HG02798 (cell line): ENCODE results near the gene TMEM138.

Source experiments
- ATAC-seq: cut with Tn5 transposase; IDR thresholded peaks from one replicate; pipeline ENCODE4 v1.9.1; 2021; ENCODE audit warnings: mild to moderate bottlenecking; ENCODE audit not compliant: unreplicated experiment, poor library complexity

The TMEM138 gene

DNA sequence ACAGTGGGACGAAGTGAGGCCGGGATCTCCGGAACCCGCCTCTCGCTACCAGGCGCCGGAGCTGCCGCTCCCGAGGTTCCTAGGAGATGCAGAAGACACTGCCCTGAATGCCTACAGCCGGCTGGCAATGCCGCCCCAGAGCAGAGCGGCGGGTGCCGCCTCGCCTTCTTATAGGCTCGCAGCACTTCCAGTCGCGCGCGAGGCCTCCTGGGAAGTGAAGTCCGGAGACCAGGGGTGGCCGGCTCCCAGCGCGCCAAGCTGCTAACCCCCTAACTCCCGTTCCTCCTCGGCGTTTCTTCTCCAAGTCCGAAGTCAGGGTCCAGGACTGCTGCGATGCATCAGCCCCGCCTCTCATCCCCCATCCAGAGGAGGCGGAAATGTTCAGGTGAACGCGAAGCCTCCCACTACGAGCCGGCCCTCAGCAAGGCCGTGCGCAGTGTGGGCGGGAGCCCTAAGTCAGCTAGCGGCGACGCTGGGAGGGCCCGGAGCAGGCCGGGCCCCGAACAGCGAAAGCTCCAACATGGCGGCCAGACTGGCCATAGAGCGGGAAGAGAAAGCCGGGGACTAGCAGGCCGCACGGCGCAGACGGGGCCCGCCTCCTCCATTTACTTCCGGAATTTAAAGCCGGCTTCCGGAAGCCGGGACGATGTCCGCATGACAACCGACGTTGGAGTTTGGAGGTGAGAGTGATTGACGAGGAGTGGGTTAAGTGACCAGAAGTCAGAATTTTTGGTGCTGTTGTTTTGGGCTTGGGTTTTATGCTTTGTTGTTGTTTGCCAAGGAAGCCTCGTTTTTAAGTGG lies at the start of gene TMEM138, which contains the start of gene CYB561A3:
TSS of gene TMEM138 (plus strand) at position 634 of the 801 bp plus-strand sequence. CDS start 2,017 bp downstream, outside the sequence.
TSS of gene CYB561A3 (minus strand) at position 142 of the 801 bp plus-strand sequence. CDS start 5,169 bp downstream, outside the sequence.
- peak; percentile 83 for ATAC-seq

DNA sequence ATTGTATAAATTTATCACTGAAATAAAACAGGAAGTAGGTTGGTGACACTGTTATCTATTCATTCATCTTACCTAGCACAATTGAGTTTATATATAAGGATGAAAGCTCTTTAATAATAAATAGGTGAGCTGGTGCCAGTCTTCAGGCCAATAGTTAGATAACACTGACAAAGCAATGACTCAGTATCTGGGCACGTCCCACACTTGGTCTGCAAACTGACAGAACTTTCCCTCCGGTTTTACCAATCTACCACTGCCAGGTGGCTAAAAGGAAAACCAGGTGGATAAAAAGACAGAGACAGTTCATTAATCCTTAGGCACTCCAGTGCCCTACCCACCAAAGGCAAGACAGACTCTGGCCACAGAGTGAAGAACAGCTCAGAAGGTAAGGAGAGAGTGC lies 46.9 kb upstream of the TMEM138 start:
- no peak for ATAC-seq

DNA sequence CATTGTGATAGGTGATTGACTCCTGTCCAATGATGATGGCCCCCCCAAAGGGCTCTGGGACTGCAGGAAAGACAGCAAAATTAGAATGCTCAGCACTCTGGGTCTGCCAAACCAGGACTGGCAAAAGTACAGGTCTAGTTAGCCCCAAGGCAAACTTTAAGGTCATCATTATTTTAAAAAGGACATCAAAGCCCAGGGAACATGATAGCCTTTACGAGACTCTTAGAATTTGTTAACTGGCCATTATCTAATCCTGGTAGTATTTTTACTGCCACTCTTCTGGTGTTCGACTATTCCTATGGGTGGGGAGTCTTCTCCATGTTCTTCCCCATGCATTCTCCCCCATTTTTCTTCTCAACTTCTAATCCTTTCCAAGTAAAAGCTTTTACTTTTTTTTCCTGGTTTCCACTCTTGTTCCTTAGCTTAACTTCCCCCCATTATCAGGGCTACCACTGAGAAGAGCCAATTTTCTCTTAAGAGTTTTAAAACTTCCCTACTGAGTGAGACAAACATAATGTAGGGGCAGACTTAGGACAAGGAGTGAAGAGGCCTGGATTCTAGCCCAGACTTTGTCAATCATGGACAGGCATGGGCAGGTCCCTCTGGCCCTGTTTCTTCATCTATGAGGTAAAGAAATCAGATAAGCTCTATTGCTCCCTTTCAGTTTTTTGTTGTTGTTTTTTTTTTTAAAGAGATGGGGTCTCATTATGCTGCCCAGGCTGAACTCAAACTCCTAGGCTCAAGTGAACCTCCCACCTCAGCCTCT lies 36.3 kb upstream of the TMEM138 start:
- no peak for ATAC-seq

DNA sequence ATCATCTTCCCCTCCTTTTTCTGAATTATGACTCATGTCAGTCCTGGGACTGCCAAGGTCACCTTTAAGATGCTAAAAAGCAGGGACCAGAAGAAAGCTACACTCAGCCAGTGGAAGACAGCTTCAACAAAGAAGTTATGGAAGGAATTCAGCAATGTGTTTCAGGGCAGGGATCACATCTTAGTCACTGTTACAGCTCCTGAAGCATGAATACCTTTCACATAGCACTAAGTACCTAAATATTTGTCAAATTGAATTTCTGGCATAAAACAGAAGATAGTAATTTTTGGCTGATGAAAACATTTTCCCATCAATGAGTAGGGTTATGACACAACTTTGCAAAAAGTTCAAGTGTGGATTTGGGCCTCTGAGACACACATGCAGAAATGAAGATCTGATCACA lies 34.5 kb upstream of the TMEM138 start:
- ATAC-seq = no peak

DNA sequence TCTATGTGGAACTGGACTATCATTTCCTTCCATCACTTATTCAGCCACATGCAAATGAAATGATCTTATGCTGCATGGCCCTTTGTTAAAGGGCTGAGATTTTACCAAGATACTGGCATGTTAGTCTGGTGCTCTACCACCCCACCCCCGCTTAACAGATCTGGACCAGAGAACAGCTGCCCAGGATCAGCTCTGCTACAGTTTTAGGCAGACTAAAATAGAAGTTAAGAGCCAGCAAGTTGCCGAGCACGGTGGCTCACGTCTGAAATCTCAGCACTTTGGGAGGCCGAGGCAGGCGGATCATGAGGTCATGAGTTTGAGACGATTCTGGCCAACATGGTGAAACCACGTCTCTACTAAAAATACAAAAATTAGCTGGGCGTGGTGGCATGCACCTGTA lies 33.8 kb upstream of the TMEM138 start:
- ATAC-seq = no peak

DNA sequence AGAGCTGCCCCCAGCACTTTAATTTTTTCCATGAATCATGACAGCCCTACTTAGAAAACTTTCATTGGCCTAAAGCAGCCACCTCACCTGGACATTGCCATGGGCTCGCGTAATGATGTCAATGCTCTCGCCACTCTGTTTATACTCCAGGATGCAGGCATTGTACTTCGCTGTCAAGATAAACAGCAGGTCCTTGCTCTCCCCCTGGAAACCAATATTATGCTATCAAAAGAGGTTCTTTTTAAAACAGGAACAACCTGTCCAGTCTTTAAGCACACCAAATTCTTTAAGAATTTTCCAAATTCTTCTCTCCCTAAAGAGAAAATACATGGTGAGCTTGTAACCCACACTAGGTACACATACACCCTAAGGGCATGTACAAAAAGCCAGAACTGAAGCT lies 32.3 kb upstream of the TMEM138 start:
- ATAC-seq = no peak

DNA sequence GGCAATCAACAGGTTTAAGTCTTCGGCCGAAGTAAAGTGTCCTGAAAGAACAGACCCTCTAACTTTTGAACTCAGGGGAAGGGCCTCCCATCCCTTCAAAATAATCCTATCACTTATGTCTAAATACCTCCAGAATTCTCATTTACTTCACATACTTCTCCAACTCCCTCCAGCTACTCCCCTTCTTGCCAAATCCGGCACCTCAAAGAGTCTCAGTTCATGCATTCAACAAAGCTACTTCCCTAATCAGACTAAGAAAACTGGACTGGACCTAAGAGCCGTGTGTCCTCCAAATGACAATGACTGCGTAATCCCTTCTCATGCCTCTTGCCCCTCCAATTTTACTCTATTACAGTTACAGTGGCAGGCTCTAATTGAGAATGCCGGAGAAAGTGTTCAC lies 30.5 kb upstream of the TMEM138 start:
- no peak for ATAC-seq

DNA sequence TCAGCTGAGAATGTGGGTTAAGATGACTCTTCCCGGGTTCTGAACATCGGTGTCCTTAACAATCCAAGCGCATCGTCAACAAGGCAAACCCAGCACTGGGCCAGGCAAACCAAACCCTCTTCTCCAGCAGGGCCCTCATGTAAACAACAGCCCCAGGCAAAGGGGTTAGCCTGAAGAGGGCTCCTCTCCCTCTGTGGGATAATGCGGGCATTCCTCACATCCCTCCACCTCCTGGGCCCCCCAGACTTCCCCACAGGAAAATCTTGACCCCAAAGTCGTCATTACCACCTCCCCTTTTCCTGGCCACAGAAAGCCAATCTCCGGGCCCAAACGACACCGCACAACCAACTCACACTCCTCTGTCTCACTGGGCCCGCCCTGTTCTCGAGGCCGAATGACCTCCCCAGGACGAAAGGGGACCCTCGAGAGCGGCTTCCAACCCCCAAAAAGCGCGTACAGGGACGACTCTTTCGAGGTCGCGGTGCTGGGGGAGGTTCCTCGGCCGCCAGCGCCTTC lies 29.8 kb upstream of the TMEM138 start:
- no peak for ATAC-seq

DNA sequence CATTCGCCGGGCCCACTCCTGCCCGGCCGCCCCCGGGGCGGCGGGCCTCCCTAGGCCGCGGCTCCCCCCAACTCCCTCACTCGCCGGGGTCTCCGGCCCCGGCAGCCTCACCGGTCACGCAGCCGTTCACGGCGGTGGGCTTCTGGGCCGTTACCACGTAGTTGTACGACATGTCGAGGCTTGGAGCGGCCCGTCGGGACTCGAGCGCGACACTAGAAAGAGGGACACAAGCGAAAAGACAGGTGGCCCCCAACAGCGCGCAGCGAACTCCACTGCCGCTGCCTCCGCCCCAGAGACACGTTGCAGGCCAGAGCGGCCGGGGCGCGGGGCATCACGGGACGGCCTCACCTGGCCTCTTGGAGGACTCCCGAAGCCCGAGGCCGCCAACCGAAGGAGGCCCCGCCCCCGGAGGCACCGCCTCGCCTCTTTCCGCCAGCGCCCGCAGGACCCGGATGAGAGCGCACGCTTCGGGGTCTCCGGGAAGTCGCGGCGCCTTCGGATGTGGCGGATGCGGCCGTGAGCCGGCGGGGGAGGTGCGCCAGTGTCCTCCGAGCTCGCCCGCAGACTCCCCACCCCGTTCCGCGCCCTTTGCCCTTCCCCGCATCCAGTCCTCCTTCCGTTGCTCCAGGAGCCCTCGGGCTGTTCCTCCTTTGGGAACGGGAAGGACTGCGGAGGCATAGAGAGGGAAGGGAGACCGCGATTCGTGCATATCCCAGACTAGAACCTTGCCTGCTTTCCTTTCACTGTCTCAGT lies 29.2 kb upstream of the TMEM138 start, which contains the start of the genes DDB1 and TKFC:
TSS of gene DDB1 (minus strand) at position 309 of the 753 bp plus-strand sequence. CDS start at position 172, 137 bp downstream.
TSS of gene TKFC (plus strand) at position 432 of the 753 bp plus-strand sequence. CDS start 1,501 bp downstream, outside the sequence.
- ATAC-seq = peak; percentile 94

DNA sequence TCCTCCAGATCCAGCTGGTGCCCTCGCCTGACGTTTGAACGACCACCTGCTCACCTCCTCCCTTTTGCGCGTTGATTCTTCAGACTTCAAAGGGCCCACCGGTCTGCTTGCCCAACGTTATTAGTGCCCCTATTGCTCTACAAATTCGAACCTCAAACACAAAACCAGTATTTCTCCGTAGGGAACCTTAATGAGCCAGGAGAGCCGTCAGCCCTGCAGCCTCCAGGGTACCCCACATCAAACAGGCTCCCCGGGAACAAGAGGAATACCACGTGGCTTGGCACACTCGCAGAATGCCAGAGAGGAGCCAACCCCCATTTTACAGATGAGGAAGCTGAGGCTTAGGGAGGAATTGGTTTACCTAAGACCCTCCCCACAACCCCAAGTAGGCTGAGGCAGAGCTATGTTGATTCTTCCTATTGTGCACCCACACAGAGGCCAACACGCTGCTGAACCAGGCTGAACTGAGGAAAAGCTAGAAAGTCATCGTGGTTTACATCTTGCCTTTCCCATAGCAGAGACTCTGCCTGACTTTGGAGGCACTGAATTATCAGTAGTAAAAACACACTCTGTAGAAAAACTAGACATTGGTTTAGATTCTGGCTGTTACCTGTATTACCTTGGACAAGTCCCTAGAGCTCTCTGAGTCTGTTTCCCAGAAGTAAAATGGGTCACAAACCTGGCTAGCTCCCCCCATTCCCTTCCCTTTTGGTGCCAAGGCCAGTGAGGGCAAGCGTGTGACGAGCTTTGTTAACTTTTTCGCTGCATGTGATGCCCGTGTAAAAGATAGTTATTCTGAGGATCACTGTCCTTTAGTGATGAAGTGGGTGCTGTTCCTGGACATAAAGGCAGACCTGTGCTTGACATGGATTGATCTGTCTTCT lies 28.4 kb upstream of the TMEM138 start:
- ATAC-seq = no peak

DNA sequence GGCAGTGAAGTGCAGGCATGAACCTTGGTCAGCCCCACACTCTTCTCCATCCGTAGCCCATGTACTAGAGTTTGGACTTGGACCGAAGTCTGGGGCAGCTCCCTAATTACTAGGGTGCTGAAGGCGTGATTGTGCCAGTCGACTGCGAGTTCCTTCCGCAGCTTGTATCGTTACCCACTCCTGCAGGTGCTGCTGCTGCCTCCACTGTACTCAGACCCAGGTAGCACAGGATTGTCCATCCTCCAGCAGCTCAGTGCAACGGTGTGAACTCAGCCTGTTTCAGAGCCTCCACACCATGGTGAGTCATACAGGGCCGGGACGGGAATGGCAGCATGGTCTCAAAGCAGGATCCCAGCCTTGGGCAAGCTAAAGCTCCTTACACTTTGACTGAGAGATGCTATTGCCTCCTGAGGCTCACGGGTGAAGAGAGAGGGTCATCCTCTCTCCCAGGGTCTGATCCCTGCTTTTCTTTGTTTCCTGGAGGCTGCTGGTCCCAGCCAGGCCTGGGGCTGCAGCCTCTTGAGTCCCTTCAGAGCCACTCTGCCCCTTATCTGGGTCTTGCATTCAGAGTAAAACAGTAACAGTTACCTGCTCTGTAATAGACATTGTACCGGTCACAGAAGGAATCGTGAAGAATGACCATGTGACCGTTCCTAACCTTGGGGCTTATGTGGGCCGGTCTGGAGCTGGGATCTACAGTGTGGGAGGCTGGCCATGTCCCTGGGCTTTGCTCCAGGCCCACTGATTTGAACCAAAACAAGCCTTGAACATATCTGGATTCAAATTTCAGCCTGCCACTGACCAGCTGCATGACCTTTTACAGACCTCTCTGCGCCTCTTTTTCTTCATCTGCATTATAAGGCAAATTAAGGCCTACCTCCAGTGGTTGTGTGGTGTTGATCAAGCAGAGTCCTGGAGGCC lies 27.5 kb upstream of the TMEM138 start:
- ATAC-seq = no peak

DNA sequence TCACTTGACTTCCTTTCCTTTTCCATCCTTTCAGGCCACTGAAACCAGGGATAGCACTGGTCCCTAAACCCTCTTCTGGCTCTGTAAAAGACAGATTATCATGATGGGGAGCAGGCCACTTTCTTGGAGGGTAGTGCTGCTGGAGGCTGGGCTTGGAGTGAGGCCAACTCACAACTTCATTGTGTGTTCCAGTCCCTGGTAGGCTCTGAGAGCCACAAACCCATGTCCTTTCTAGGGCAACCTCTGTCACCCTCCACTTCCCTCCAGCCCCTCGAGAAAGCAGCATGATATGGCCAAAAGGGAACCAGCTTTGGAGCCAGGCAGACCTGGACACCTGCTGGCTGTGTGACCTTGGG lies 26.8 kb upstream of the TMEM138 start:
- ATAC-seq = no peak

DNA sequence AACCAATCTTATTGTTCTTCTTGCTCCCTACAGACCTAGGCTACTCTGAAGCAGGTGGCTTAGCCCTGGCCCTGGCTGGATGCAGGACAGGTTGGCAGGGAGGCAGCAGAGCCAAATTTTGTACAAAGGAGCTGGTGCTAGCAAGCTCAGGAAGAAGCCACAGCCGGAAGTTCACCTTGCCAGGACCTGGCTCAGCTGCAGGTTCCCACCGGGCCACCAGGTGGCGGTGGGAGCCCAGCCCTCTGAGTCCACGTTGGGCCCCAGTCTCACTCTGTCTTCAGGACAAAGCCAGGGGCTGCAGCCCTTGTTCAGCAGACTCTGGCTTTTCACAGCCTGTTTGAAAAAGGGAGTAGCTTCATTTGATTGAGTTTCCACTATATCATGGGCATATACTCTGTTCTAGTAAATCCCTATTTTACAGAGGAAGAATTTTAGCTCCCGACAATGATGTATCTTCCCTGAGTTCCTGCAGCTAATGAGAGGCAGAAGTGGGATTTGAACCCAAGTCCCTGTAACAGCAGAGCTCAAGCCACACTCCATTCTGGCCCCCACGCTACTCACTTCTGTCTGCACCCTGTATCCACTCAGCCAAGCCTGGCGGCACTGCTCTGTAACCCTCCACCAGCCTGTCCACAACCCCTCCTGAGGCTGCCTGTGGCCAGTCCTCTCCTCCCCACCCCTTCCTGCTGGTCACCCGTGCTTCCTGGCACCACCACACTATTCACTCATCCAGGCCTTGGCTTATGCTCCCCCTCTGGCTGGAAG lies 25.8 kb upstream of the TMEM138 start:
- ATAC-seq = peak; percentile 57

DNA sequence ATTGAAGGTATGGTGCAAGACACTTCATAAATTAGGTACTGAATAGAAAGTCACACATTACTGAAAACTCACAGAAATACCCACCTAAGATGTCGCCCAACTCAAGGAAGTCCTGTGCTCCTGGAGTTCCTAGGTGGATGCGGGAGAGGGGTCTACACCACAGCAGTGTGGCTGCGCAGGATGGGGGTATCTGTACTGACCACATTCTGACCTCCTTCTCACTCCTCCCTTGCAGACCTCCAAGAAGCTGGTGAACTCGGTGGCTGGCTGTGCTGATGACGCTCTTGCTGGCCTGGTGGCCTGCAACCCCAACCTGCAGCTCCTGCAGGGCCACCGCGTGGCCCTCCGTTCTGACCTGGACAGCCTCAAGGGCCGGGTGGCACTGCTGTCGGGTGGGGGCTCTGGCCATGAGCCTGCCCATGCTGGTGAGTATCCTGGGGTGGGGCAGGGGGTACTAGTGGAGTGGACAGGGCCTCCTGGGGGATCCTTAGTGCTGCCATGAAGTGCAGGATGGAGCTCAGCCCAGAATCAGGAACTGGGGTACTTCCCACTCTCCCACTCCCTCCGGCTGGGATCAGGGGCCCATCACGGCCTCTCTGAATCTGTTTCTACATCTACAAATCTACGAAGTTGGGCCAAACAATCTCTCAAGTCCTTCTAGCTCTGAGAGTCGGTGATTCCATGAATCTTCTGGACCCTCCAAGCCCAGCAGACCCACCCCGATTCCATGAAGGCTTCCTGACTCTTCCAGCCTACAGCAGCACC lies 24.3 kb upstream of the TMEM138 start:
- no peak for ATAC-seq

DNA sequence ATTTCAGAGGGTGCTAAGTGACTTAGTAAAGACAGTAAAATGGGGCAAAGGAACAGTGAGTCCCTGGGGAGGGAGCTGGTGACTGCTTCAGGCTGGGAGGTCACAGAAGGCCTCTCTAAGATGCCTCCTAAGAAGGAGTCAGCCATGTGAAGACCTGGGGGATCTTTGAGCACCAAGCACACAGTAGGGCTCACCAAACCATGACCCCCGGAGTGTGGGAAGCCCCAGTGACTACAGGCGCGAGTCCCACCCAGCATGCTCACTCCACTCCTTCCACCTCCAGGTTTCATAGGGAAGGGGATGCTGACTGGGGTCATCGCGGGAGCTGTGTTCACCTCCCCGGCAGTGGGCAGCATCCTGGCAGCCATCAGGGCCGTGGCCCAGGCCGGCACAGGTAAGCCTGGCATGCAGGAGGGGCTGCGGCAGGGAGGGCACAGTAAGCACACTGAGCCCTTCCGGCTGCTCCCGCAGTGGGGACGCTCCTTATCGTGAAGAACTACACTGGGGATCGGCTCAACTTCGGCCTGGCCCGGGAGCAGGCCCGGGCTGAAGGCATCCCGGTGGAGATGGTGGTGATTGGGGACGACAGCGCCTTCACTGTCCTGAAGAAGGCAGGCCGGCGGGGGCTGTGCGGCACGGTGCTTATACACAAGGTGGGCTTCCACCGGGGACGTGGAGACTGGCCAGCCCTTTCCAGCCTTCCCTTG lies 23.2 kb upstream of the TMEM138 start:
- ATAC-seq = no peak

DNA sequence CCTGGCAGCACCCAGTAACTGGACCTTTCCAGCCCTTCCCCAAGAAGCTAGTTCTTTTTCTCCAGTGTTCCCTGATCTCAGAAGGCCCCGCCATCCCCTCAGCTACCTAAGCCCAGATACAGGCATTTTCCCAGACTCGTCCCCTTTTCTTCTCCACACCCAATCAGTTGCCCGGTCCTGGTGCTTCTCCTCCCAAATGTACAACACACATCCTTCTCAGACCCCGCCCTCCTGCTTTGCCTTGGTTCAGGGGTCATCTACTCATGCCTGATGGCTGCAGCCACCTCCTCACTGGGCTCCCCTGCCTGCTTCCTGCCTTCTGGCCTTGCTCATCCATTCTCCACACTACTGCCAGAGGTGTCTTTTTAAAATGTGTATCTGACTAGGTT lies 22.7 kb upstream of the TMEM138 start:
- ATAC-seq = no peak
